SK-N-SH (cell line): ENCODE measurements around the gene MYO9B. TPM values are rescaled to one million over a fixed set of nuclear protein-coding genes. Genes with fewer than 3 reads are reported as not detected.

ENCODE experiments used
- CTCF ChIA-PET: fragments of 300-600, 350-600 bp; formaldehyde crosslinking; extraction: SDS; loops from one replicate; lab custom pipeline; 2021; lab: Yijun Ruan, JAX
- POLR2A ChIA-PET: fragments of 350-600 bp; sonication (Branson Sonifier 250); formaldehyde crosslinking; extraction: SDS; loops from one replicate; lab custom pipeline; 2020; ENCODE audit warnings: antibody characterized with exemption, inconsistent platforms; lab: Yijun Ruan, JAX
- DNase-seq: peaks from one replicate; pipeline ENCODE4 v3.0.0; 2012
- H2AFZ ChIP-seq: fragments of 200-600 bp; sonication (generic); 2 replicates; pipeline ENCODE4 v1.8.1; 2016; ENCODE audit warnings: antibody characterized with exemption, mild to moderate bottlenecking, low read depth
- H3F3A ChIP-seq: fragments of 200-600 bp; sonication (generic); replicated peaks from 2 replicates; pipeline ENCODE3; 2016; ENCODE audit warnings: antibody characterized with exemption, mild to moderate bottlenecking; ENCODE audit not compliant: insufficient read depth
- H3K27ac ChIP-seq, 2 experiments: fragments of 200-500 bp in 1 of 2; fragments of 200-600 bp in 1 of 2; sonication (Bioruptor generic) in 1 of 2; sonication (generic), shearing (Covaris generic) in 1 of 2; 2 replicates each; pipeline versions ENCODE4 v1.5.1 to v1.6.1; 2014 to 2016; ENCODE audit warnings: low read depth in 2 of 2, inconsistent platforms in 1 of 2, low read length in 1 of 2, mild to moderate bottlenecking in 1 of 2, mixed read lengths in 1 of 2
- H3K27me3 ChIP-seq: fragments of 200-600 bp; sonication (generic), shearing (Covaris generic); 2 replicates; pipeline ENCODE4 v1.6.1; 2016; ENCODE audit warnings: mixed run types; ENCODE audit not compliant: insufficient read depth
- H3K36me3 ChIP-seq, 2 experiments: fragments of 200-500 bp in 1 of 2; fragments of 200-600 bp in 1 of 2; sonication (Bioruptor generic) in 1 of 2; sonication (generic) in 1 of 2; replicated peaks in 1 of 2; 2 replicates each; pipeline versions ENCODE3 to v1.5.1; 2014 to 2016; ENCODE audit warnings: low read length in 1 of 2, mild to moderate bottlenecking in 1 of 2; ENCODE audit not compliant: insufficient read depth in 2 of 2, control insufficient read depth in 1 of 2
- H3K4me1 ChIP-seq, 2 experiments: fragments of 200-500 bp in 1 of 2; fragments of 200-600 bp in 1 of 2; sonication (Bioruptor generic) in 1 of 2; sonication (generic), shearing (Covaris generic) in 1 of 2; 2 replicates each; pipeline versions ENCODE4 v1.5.1 to v1.6.1; 2014 to 2016; ENCODE audit warnings: low read depth in 1 of 2, low read length in 1 of 2, mixed run types in 1 of 2; ENCODE audit not compliant: insufficient read depth in 2 of 2, control insufficient read depth in 1 of 2
- H3K4me2 ChIP-seq: fragments of 200-600 bp; sonication (generic), shearing (Covaris generic); 2 replicates; pipeline ENCODE4 v1.6.1; 2017; ENCODE audit warnings: mixed run types
- H3K4me3 ChIP-seq, 2 experiments: fragments of 200-500 bp in 1 of 2; fragments of 200-600 bp in 1 of 2; sonication (Bioruptor generic) in 1 of 2; sonication (generic), shearing (Covaris generic) in 1 of 2; 2 replicates each; pipeline versions ENCODE4 v1.5.1 to v1.8.1; 2014 to 2016; ENCODE audit warnings: low read depth in 2 of 2, inconsistent platforms in 1 of 2, low read length in 1 of 2, mild to moderate bottlenecking in 1 of 2, mixed read lengths in 1 of 2, moderate library complexity in 1 of 2
- H3K79me2 ChIP-seq: fragments of 200-600 bp; sonication (generic); 2 replicates; pipeline ENCODE4 v1.8.1; 2017; ENCODE audit warnings: mild to moderate bottlenecking; ENCODE audit not compliant: insufficient read depth
- H3K9ac ChIP-seq: fragments of 200-600 bp; sonication (generic); 2 replicates; pipeline ENCODE4 v1.6.1; 2017; ENCODE audit warnings: mixed run types
- H3K9me2 ChIP-seq: fragments of 200-600 bp; sonication (generic); 2 replicates; pipeline ENCODE4 v1.6.1; 2017; ENCODE audit warnings: mixed run types
- H3K9me3 ChIP-seq: fragments of 200-600 bp; sonication (generic); 2 replicates; pipeline ENCODE4 v1.6.1; 2017; ENCODE audit warnings: mixed run types, mild to moderate bottlenecking, moderate library complexity
- H4K20me1 ChIP-seq: fragments of 200-600 bp; sonication (generic); 2 replicates; pipeline ENCODE4 v1.6.1; 2017; ENCODE audit warnings: mild to moderate bottlenecking, mixed run types; ENCODE audit not compliant: insufficient read depth
- CHD2 ChIP-seq: fragments of 150-350 bp; IDR thresholded peaks from 2 replicates; pipeline ENCODE4 v1.6.1; 2018; ENCODE audit warnings: low read length; ENCODE audit not compliant: partially characterized antibody
- ELF1 ChIP-seq: IDR thresholded peaks from 2 replicates; pipeline ENCODE4 v1.4.0; 2012
- EZH2phosphoT487 ChIP-seq: fragments of 200-600 bp; sonication (generic); IDR thresholded peaks from 2 replicates; pipeline ENCODE4 v1.6.1; 2017; ENCODE audit warnings: low read depth, mixed run types, mild to moderate bottlenecking, antibody characterized with exemption, moderate library complexity, borderline replicate concordance
- FOSL2 ChIP-seq: IDR thresholded peaks from 2 replicates; pipeline ENCODE4 v1.4.0; 2012; ENCODE audit warnings: low read depth, mild to moderate bottlenecking, moderate library complexity, borderline replicate concordance
- FOXJ3 ChIP-seq: sonication (generic); formaldehyde crosslinking; IDR thresholded peaks from 2 replicates; pipeline ENCODE4 v1.5.1; 2020; ENCODE audit warnings: mild to moderate bottlenecking, missing genetic modification reagents
- FOXM1 ChIP-seq: IDR thresholded peaks from 2 replicates; pipeline ENCODE4 v1.4.0; 2012; ENCODE audit warnings: low read depth, mild to moderate bottlenecking
- GATA2 ChIP-seq: sonication (generic); formaldehyde crosslinking; IDR thresholded peaks from 2 replicates; pipeline ENCODE4 v1.5.0; 2020; ENCODE audit warnings: mild to moderate bottlenecking, missing genetic modification reagents
- JUND ChIP-seq: IDR thresholded peaks from 2 replicates; pipeline ENCODE4 v1.4.0; 2012
- MEF2A ChIP-seq: IDR thresholded peaks from 2 replicates; pipeline ENCODE4 v1.4.0; 2012; ENCODE audit warnings: low read depth, borderline replicate concordance
- NRF1 ChIP-seq: IDR thresholded peaks from 2 replicates; pipeline ENCODE4 v1.6.1; 2012; ENCODE audit warnings: low read depth, mild to moderate bottlenecking, low read length
- SIN3A ChIP-seq: IDR thresholded peaks from 2 replicates; pipeline ENCODE4 v1.6.1; 2012; ENCODE audit warnings: low read depth, mild to moderate bottlenecking, low read length, moderate library complexity, borderline replicate concordance
- SMC3 ChIP-seq: IDR thresholded peaks from 2 replicates; pipeline ENCODE4 v1.6.1; 2012; ENCODE audit warnings: low read depth, low read length, improper control_type of control experiment
- TAF1 ChIP-seq: IDR thresholded peaks from 2 replicates; pipeline ENCODE4 v1.6.1; 2012; ENCODE audit warnings: low read depth, mild to moderate bottlenecking, low read length, moderate library complexity, borderline replicate concordance
- TEAD4 ChIP-seq: IDR thresholded peaks from 2 replicates; pipeline ENCODE4 v1.4.0; 2012; ENCODE audit warnings: mild to moderate bottlenecking, borderline replicate concordance; ENCODE audit not compliant: insufficient read depth
- ZBTB33 ChIP-seq: IDR thresholded peaks from 2 replicates; pipeline ENCODE4 v1.4.0; 2012; ENCODE audit warnings: low read depth, borderline replicate concordance
- WGBS: methylation state at CpG from one replicate; pipeline ENCODE4 v1.1.6; 2017; ENCODE audit warnings: low lambda C conversion rate; 5-methylcytosine and 5-hydroxymethylcytosine counted together
- polyA plus RNA-seq, 3 experiments: library from polyadenylated mRNA; depleted of rRNA; stranded (reverse); fragments of >200 nt; gene quantifications; 2 replicates each; pipeline ENCODE4 v1.2.3, GENCODE V29; 2012
- TF ChIP-seq, protein P1 (sequence below): IDR thresholded peaks from 2 replicates; pipeline ENCODE4 v1.4.0; 2012; ENCODE audit warnings: low read depth
- TF ChIP-seq, protein P2 (sequence below): IDR thresholded peaks from 2 replicates; pipeline ENCODE4; 2012
- TF ChIP-seq, protein P3 (sequence below): fragments of 150-350 bp; IDR thresholded peaks from 2 replicates; pipeline ENCODE4 v1.6.1; 2016; ENCODE audit warnings: mild to moderate bottlenecking, low read depth, low read length

Gene MYO9B
- polyA plus RNA-seq, 1 of the 3 experiments (the other 2 are of a cell fraction), result 37.6 TPM

DNA sequence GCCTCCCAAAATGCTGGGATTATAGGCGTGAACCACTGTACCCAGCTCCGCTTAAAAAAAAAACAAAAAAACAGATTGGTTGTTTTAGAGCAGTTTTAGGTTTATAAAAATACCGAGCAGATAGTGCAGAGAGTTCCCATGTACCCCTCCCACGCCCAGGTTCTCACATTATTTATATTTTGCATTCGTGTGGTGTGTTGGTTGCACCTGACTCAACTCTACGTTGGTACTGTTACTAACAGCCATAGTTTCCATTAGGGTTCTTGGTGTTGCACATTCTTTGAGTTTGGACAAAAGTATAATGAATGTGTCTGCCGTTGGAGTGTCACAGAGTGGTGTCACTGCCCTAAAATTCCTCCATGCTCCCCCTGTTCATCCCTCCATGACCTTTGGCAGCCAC is 29.1 kb downstream of the MYO9B start:
- POLR2A ChIA-PET, result interaction anchor here (0.6 kb wide), 1 partner anchor 17 kb away, joined by 7 read pairs; no protein-coding TSS in a partner anchor
- Histone ChIP-seq H2AFZ (no peak overlapping the region), H3K9ac (no peak overlapping the region), H3K4me3 (no peak overlapping the region), H3K4me1 (peaks cover 9 to 13% of the 10 kb centered on the region in 2 experiments; a peak in 3 of 4 replicates), H3K9me2 (no peaks in the 10 kb centered on the region), H3K79me2 (peaks cover 92% of the 10 kb centered on the region), H3K4me2 (no peak overlapping the region), H3F3A (peaks cover 17% of the 10 kb centered on the region), H3K9me3 (no peaks in the 10 kb centered on the region), H3K36me3 (peaks cover 11 to 28% of the 10 kb centered on the region in 2 experiments), H3K27ac (no peak overlapping the region), H3K27me3 (no peaks in the 10 kb centered on the region), H4K20me1 (peaks cover 10% of the 10 kb centered on the region; the same call in 1 of the 2 replicates)
- CTCF ChIA-PET, result no interaction called here
- 91% methylated on average over 7 of the region's 7 CpGs for WGBS
- no peak for DNase-seq
- TF ChIP-seq SIN3A, result no peak
- no peak for TF ChIP-seq FOXJ3 (CRISPR knock-in tag)
- TF ChIP-seq CHD2, result no peak
- no peak for TF ChIP-seq SMC3
- TF ChIP-seq GATA2 (CRISPR knock-in tag), result no peak
- TF ChIP-seq FOXM1, result no peak
- TF ChIP-seq, protein P1, sequence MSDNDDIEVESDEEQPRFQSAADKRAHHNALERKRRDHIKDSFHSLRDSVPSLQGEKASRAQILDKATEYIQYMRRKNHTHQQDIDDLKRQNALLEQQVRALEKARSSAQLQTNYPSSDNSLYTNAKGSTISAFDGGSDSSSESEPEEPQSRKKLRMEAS, result no peak
- no peak for TF ChIP-seq JUND
- no peak for TF ChIP-seq MEF2A
- TF ChIP-seq TAF1, result no peak
- no peak for TF ChIP-seq NRF1
- TF ChIP-seq ELF1, result no peak
- no peak for TF ChIP-seq TEAD4
- TF ChIP-seq, protein P2, sequence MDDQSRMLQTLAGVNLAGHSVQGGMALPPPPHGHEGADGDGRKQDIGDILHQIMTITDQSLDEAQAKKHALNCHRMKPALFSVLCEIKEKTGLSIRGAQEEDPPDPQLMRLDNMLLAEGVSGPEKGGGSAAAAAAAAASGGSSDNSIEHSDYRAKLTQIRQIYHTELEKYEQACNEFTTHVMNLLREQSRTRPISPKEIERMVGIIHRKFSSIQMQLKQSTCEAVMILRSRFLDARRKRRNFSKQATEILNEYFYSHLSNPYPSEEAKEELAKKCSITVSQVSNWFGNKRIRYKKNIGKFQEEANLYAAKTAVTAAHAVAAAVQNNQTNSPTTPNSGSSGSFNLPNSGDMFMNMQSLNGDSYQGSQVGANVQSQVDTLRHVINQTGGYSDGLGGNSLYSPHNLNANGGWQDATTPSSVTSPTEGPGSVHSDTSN, result no peak
- no peak for TF ChIP-seq ZBTB33
- TF ChIP-seq, protein P3, sequence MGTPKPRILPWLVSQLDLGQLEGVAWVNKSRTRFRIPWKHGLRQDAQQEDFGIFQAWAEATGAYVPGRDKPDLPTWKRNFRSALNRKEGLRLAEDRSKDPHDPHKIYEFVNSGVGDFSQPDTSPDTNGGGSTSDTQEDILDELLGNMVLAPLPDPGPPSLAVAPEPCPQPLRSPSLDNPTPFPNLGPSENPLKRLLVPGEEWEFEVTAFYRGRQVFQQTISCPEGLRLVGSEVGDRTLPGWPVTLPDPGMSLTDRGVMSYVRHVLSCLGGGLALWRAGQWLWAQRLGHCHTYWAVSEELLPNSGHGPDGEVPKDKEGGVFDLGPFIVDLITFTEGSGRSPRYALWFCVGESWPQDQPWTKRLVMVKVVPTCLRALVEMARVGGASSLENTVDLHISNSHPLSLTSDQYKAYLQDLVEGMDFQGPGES, result no peak
- no peak for TF ChIP-seq EZH2phosphoT487
- no peak for TF ChIP-seq FOSL2
